ENCODE data around the gene LMNB1. TPM values are rescaled to one million over a fixed set of nuclear protein-coding genes. Genes with fewer than 3 reads are reported as not detected.
A peak's percentile ranks its signal among the peaks of the same experiment; 100 is the strongest.

Gene LMNB1
- total and polyA plus RNA-seq, 2 experiments from 2014 or later, result 20.1 to 269 TPM

DNA sequence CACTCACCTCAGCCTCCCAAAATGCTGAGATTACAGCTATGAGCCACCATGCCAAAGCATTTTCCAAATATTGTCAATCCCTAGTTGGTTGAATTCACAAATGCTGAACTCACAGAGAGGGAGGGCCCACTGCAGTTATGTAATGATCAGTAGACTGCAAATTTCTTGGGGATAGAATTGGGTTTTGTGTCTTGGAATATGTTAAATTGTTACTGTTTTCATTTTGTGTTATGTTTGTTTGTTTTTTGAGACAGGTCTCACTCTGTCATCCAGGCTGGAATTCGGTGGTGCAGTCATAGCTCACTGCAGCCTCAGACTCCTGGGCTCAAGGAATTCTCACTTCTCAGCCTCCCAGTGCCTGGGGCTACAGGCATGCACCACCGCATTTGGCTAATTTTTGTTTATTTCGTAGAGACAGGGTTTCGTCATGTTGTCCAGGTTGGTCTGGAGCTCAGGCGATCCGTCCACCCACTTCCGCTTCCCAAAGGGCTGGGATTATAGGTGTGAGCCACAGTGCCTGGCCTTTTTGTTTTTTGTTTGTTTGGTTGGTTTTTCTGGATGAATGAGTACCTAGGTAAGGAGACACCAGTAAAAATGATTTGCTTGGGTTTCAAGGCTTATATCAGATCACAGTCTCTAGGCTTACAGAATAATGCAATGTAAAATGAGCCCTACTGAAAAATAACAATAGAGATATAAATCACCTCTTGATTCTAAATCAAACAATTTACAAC, 31.5 kb upstream of the LMNB1 start (continued):
- TF ChIP-seq, protein P1, sequence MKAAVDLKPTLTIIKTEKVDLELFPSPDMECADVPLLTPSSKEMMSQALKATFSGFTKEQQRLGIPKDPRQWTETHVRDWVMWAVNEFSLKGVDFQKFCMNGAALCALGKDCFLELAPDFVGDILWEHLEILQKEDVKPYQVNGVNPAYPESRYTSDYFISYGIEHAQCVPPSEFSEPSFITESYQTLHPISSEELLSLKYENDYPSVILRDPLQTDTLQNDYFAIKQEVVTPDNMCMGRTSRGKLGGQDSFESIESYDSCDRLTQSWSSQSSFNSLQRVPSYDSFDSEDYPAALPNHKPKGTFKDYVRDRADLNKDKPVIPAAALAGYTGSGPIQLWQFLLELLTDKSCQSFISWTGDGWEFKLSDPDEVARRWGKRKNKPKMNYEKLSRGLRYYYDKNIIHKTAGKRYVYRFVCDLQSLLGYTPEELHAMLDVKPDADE (IDR thresholded peaks at IDR 0.05), result no peak
- TF ChIP-seq, protein P2, sequence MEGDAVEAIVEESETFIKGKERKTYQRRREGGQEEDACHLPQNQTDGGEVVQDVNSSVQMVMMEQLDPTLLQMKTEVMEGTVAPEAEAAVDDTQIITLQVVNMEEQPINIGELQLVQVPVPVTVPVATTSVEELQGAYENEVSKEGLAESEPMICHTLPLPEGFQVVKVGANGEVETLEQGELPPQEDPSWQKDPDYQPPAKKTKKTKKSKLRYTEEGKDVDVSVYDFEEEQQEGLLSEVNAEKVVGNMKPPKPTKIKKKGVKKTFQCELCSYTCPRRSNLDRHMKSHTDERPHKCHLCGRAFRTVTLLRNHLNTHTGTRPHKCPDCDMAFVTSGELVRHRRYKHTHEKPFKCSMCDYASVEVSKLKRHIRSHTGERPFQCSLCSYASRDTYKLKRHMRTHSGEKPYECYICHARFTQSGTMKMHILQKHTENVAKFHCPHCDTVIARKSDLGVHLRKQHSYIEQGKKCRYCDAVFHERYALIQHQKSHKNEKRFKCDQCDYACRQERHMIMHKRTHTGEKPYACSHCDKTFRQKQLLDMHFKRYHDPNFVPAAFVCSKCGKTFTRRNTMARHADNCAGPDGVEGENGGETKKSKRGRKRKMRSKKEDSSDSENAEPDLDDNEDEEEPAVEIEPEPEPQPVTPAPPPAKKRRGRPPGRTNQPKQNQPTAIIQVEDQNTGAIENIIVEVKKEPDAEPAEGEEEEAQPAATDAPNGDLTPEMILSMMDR (conservative IDR thresholded peaks at IDR 0.05; ENCODE audit: low read depth in 2 of 2), result no peak

DNA sequence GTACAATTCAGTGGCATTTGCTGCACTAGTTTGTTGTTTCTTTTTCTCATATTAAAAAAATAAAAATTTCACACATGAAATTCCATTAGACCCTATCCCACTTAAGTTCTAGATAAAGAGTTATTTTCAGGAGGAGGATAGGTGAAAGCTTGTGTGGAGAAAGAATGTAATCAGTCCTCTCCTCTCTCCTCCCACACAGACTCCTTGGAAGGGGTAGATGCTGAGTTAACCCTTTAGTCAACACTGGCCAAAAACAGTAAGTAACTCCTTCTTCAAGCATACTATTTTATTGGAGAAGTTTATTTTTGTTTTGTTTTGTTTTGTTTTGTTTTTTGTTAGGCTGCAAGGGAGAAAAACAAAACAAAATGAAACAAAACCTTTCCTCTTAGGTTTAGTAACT, 30.6 kb upstream of the LMNB1 start:
- H3K36me3 ChIP-seq (ENCODE audit: insufficient read depth), result no peaks in the 10 kb centered on the region
- H3K27ac ChIP-seq (ENCODE audit: low read depth), result 0 out of 2 replicates have a peak overlapping the region, but pooled peaks have one; percentile 79
- H3K4me3 ChIP-seq, result no peak overlapping the region
- peaks cover 55% of the 10 kb centered on the region for H3K4me1 ChIP-seq (ENCODE audit: insufficient read depth)
- DNase-seq (ENCODE audit: low spot score) (peak; percentile 33), ATAC-seq (peak; percentile 73)
- no peak overlapping the region; the same call in 1 of the 2 replicates for H3K4me2 ChIP-seq
- H3K27ac Mint-ChIP-seq, result 0 out of 2 replicates have a peak overlapping the region, but pooled peaks have one; percentile 50
- H3K36me3 Mint-ChIP-seq (ENCODE audit: low read depth), result no peaks in the 10 kb centered on the region
- H3K27me3 ChIP-seq (ENCODE audit: insufficient read depth), result no peaks in the 10 kb centered on the region
- peaks cover 6% of the 10 kb centered on the region for H3K27me3 Mint-ChIP-seq (ENCODE audit: insufficient read depth, low read depth, poor library complexity)
- H3K4me3 Mint-ChIP-seq, result no peak overlapping the region
- no peaks in the 10 kb centered on the region for H3K9me2 ChIP-seq (ENCODE audit: insufficient read depth)
- H3F3A ChIP-seq (replicated peaks; ENCODE audit: low read depth), result 0 out of 2 replicates have a peak, but pooled peaks cover 4% of the 10 kb centered on the region
- no peaks in the 10 kb centered on the region; the same call in 2 of the 3 replicates for H3K9me3 Mint-ChIP-seq
- H3K79me2 ChIP-seq (replicated peaks; ENCODE audit: insufficient read depth), result no peaks in the 10 kb centered on the region
- H2AFZ ChIP-seq, result no peak overlapping the region
- peaks cover 48% of the 10 kb centered on the region for H3K4me1 Mint-ChIP-seq
- TF ChIP-seq JUNB (IDR thresholded peaks at IDR 0.05; ENCODE audit: unreplicated experiment), result no peak
- no peak for TF ChIP-seq EZH2 (IDR thresholded peaks at IDR 0.05; ENCODE audit: low read depth, unreplicated experiment)
- TF ChIP-seq CREB1 (CRISPR knock-in tag; IDR thresholded peaks at IDR 0.05; ENCODE audit: low read depth), result no peak
- TF ChIP-seq ZNF114 (CRISPR knock-in tag; IDR thresholded peaks at IDR 0.05), result no peak
- TF ChIP-seq, protein P3, sequence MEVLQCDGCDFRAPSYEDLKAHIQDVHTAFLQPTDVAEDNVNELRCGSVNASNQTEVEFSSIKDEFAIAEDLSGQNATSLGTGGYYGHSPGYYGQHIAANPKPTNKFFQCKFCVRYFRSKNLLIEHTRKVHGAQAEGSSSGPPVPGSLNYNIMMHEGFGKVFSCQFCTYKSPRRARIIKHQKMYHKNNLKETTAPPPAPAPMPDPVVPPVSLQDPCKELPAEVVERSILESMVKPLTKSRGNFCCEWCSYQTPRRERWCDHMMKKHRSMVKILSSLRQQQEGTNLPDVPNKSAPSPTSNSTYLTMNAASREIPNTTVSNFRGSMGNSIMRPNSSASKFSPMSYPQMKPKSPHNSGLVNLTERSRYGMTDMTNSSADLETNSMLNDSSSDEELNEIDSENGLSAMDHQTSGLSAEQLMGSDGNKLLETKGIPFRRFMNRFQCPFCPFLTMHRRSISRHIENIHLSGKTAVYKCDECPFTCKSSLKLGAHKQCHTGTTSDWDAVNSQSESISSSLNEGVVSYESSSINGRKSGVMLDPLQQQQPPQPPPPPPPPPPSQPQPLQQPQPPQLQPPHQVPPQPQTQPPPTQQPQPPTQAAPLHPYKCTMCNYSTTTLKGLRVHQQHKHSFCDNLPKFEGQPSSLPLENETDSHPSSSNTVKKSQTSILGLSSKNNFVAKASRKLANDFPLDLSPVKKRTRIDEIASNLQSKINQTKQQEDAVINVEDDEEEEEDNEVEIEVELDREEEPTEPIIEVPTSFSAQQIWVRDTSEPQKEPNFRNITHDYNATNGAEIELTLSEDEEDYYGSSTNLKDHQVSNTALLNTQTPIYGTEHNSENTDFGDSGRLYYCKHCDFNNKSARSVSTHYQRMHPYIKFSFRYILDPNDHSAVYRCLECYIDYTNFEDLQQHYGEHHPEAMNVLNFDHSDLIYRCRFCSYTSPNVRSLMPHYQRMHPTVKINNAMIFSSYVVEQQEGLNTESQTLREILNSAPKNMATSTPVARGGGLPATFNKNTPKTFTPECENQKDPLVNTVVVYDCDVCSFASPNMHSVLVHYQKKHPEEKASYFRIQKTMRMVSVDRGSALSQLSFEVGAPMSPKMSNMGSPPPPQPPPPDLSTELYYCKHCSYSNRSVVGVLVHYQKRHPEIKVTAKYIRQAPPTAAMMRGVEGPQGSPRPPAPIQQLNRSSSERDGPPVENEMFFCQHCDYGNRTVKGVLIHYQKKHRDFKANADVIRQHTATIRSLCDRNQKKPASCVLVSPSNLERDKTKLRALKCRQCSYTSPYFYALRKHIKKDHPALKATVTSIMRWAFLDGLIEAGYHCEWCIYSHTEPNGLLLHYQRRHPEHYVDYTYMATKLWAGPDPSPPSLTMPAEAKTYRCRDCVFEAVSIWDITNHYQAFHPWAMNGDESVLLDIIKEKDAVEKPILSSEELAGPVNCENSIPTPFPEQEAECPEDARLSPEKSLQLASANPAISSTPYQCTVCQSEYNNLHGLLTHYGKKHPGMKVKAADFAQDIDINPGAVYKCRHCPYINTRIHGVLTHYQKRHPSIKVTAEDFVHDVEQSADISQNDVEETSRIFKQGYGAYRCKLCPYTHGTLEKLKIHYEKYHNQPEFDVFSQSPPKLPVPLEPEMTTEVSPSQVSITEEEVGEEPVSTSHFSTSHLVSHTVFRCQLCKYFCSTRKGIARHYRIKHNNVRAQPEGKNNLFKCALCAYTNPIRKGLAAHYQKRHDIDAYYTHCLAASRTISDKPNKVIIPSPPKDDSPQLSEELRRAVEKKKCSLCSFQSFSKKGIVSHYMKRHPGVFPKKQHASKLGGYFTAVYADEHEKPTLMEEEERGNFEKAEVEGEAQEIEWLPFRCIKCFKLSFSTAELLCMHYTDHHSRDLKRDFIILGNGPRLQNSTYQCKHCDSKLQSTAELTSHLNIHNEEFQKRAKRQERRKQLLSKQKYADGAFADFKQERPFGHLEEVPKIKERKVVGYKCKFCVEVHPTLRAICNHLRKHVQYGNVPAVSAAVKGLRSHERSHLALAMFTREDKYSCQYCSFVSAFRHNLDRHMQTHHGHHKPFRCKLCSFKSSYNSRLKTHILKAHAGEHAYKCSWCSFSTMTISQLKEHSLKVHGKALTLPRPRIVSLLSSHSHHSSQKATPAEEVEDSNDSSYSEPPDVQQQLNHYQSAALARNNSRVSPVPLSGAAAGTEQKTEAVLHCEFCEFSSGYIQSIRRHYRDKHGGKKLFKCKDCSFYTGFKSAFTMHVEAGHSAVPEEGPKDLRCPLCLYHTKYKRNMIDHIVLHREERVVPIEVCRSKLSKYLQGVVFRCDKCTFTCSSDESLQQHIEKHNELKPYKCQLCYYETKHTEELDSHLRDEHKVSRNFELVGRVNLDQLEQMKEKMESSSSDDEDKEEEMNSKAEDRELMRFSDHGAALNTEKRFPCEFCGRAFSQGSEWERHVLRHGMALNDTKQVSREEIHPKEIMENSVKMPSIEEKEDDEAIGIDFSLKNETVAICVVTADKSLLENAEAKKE (CRISPR knock-in tag; IDR thresholded peaks at IDR 0.05), result no peak
- TF ChIP-seq ZNF331 (CRISPR knock-in tag; IDR thresholded peaks at IDR 0.05; ENCODE audit: low read depth), result no peak
- no peak for TF ChIP-seq EZH2phosphoT487 (IDR thresholded peaks at IDR 0.05; ENCODE audit: unreplicated experiment)
- TF ChIP-seq STAT1 (IDR thresholded peaks at IDR 0.05; ENCODE audit: unreplicated experiment), result no peak
- TF ChIP-seq, protein P1 (IDR thresholded peaks at IDR 0.05), result no peak
- TF ChIP-seq NANOG (IDR thresholded peaks at IDR 0.05; ENCODE audit: borderline replicate concordance), result no peak
- no peaks in the 10 kb centered on the region for H4K20me1 ChIP-seq (replicated peaks; ENCODE audit: insufficient read depth)

Measured in GM23338 (cell line).